ENCODE results near the gene CDK15.

The CDK15 gene

DNA sequence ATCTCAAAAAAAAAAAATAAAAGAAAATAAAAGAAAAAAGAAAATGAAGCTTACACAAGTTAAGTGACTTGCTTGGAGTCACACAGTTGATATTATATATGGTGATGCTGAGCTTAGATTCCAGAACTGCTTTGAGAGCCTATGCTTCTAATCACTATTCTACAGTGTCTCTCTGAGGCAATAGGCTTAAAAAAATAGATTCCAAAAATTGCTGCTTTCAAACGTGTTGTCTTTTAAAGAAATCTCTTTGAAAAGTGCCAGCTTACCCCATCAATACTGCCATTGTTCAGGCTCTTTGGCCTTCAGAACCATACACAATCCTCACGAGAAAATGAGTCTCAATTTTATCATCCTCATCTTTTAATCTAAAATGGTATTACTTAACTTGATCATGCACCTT is 102.6 kb downstream of the CDK15 start:
- DNase-seq (ENCODE audit: low read depth, low spot score) = no peak

DNA sequence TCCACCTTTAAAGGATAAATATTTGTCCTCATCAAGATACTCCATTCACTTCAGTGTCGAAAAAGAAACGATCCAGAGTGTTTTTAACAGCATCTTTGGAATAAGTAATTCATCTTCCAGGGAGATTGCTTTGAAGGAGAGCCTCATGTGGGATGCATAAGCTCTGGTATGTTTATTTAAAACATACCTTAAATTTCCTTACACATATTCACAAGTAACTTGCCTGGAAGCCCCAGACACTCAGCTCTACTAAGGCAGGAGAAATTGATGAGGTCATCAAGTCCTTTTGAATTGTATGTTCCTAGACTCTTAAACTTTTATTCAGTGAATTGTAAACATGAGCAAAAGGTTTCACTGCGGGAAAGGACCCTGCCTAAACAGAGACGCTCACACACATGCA is 103.0 kb downstream of the CDK15 start:
- DNase-seq (ENCODE audit: low read depth, low spot score) = peak; percentile 46

DNA sequence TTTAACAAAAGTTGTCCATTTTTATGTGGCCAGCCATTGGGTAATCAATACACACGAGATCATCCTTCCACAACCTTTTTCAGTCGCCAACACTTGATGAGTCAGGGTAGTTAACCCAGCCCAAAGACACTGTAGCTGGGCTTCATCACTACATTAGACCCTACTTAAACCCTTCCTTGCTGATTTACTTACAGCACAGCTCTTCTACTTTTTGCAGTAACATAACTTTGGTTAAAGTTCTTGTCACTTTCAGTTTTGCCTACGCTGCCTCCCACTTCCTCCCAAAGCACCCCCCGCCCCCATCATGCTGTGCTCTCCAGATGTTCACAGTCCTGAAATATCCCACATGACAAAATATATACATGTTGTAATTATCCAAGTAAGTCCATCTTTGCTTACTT is 103.6 kb downstream of the CDK15 start:
- DNase-seq (ENCODE audit: low read depth, low spot score) = peak; percentile 31

DNA sequence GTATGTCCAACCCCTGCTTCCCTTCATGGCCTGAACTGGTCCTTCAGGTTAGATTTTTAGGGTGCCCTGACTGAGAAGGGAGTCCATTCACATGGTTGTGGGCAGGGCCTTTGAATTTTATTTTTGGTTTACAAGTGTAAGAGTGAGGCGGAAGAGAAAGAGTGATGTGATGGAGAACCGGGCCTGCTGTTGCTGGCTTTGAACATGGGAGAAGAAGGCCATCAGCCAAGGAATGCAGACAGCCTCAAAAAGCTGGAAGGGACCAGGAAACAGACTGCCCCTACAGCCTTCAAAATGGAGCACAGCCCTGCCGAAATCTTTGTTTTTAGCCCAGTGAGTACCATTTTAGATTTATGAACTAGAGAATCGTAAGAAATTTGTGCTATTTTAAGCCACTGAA is 105.0 kb downstream of the CDK15 start:
- no peak for DNase-seq (ENCODE audit: low read depth, low spot score)

DNA sequence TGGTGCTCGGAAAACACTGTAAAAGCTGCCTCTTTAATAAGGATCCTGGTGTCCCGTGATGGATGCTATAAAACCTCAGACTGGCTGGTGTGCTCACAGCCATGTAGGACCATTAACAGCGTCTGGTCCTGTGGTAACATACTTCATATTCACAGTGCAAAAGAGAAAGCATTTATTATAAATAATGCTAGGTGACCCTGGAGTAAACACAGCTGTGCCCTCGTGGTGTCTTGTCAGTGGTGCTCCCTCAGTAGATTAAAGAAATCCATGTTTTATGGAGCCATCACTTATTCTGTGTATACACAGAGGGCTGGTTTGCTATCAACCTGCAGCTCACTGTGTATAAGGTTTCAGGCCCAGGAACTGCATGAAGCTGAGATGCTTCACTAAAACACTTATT is 106.9 kb downstream of the CDK15 start:
- DNase-seq (ENCODE audit: low read depth, low spot score) = no peak

DNA sequence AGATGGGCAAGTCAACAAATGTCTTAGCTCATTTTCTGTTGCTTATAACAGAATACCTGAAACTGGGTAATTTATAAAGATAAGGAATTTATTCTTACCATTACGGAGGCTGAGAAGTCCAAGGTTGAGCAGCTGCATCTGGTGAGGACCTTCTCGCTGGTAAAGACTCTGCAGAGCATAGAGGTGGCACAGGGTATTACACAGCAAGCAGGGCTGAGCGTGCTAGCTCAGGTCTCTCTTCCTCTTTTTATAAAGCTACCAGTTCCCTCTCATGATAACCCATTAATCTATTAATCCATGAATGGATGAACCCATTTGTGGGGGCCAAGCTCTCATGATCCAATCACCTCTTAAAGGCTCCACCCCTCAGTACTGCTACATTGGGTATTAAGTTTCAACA is 109.1 kb downstream of the CDK15 start:
- DNase-seq (ENCODE audit: low read depth, low spot score) = no peak

DNA sequence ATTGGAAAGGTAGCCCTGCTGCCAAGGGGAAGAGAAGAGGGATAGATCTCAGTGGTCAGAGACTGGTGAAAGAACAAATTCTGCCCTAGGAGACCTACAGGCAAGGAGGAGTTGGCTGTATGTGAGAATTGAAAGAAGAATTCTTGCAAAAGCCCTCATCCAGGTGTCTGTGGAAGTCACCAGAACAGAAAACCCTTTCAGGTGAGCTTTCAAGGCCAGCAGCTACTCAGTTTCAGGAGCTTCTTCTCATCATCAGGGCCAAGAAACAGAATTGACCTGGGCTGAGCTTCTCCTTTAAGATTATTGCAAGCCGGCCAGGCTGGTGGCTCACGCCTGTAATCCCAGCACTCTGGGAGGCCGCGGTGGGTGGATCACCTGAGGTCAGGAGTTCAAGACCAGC is 110.2 kb downstream of the CDK15 start:
- no peak for DNase-seq (ENCODE audit: low read depth, low spot score)

DNA sequence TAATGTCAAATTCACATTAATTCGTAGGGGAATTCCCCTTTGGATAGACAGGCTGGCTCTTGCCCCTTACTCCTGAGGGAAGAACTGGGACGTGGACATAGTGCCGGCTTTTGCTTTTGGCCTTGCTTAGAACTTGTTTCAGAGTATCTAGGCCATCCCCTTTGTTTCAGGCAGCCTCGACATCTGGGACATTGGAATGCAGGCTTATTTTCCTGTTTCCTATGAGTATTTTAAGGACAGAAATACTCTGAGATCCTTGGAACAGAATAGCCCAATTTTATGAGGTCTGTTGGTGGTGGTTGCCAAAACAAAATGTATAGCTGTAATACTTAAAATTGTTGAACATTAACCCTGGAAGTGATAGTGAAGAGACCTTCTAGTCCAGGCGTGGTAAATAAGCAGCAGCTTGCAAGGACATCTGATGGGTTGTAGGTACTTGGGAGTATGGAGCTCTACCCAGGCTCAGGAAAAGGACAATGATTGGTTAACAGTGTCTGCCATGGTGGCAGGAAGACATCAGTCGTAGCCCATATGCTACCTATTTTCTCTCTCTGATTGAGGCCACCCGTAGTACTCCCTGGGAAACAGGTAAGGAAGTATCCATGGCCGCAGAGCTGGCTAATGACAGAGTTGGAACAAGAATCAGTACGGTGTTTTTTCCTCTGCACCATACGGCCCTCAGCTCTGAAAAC is 112.4 kb downstream of the CDK15 start:
- DNase-seq (ENCODE audit: low read depth, low spot score) = no peak

DNA sequence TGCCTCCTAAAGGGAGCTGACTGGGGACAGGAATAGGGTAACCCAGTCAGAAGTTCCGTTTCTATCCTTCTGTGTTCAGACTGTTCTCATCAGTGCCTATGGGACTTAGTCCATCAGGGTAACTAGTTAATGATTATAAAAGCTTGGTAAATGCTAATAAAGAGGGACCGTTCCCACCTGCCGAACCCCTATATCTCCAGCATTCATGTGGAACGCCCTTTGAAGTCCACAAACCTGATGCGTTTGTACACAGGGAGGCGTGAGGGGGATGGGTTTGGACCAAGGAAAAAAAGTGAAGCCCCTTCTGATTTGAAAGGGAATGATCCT is 112.9 kb downstream of the CDK15 start:
- DNase-seq (ENCODE audit: low read depth, low spot score) = no peak

DNA sequence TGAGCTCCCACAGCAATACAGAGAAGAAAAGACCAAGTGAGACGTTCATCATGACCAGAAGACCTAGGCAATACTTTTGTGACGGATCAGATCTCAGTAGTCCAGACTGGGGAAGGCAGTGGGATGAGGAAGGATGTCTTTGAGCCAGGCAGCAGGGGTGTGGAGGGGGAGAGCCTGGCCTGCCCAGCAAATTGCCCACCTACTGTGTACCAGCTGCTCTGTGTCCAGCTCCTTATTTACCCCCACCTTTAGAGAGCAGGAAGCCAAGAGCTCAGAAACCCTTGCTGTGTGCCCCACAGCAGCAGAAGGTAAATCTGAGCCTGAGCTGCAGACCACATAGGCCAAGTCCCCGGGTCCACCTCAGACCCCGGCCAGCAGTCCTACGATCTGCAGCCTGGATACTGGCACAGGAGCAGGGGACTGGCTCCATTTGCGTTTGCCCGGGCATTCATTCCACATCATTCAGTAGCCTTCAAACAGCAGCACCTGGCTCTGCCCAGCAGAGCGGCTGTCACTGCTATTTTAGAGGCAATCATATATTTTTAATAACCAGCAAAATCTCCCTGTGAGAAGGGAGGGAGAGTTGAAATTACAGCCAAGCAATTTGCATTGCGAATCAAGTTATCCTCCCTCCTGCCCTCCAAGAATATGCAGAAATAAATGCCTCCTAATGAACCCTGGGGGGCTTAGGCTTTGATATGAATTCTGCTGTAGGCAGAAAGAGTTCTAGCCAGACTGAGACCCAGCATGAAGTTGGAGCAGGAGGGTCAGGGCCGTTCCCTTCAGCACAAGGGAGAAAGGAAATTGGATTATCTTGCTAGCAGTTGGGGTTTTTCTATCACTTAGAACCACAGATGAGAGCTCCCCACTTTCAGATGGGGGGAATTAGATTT is 117.3 kb downstream of the CDK15 start:
- no peak for DNase-seq (ENCODE audit: low read depth, low spot score)

DNA sequence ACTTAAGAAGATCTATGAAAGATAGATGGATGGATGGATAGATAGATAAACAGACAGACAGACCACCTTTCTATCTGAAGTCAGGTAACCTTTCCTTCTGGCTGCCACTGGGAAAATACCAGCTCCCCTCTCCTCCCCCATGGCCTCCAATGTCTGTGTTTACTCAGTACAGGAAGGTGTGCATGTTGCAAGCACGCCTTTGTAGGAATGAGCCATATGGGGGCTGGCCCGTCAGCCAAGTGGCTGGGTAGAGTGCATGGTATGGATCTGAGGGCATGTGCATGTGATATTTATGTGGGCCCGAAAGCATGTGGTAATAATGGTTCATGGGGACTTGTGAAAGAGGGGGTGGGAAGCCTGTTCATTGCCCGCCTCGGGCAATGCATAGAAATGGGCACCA is 118.1 kb downstream of the CDK15 start:
- DNase-seq (ENCODE audit: low read depth, low spot score) = no peak

DNA sequence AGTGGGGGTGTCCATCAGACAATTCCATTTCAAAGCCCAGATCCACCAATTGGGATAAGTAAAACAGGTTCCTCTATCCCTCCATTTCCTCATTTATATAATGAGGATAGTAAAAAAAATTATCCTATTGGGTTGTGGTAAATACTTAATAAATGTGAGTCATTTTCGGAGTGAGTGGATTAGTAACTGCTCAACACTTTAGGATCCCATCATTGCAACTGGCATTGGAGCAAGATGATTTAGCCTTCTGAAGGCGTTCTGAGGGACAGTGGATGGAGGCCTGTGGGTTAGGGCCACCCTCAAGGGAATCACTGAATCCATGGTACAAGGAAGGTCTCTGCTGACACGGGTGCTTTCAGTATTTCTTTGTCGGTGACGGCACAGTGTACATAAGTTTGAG is 118.7 kb downstream of the CDK15 start:
- no peak for DNase-seq (ENCODE audit: low read depth, low spot score)

DNA sequence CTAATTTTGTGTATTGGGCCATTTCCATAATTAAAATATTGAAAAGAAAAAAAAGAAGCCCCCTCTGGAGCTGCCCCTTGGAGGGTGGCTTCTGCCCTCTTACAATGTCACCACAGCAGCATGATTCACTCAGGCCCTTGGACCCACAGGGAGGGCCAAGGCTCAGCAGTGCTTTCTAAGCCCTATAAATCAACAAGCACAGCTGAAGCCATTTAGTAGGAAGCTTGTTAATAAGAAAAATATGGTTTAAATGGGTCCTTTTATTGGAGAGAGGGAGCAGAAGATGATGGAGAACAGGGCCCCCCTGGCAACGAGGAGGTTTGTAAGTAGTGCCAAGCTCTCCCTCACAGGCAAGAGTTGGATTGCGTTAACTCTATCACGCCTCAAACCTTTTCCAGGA is 119.7 kb downstream of the CDK15 start:
- DNase-seq (ENCODE audit: low read depth, low spot score) = no peak

DNA sequence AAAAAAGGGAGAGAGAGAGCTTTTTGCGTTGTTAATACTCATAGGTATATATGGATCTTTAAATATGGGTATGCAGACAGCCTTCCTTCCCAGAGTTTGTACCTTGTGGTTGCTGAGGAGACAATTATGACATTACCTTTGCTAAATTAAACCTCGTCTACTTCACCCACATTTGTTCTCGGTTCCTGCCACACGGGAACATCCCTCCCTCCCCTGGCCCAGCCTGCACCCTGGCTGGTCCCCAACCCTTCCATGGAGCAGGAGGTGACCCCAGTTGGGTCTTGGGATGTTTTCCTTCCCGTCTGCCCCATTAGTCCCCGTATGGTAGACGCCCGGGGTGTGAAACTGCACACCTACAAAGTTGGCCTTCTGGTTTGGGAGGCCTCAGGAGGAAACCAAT is 122.0 kb downstream of the CDK15 start:
- no peak for DNase-seq (ENCODE audit: low read depth, low spot score)

DNA sequence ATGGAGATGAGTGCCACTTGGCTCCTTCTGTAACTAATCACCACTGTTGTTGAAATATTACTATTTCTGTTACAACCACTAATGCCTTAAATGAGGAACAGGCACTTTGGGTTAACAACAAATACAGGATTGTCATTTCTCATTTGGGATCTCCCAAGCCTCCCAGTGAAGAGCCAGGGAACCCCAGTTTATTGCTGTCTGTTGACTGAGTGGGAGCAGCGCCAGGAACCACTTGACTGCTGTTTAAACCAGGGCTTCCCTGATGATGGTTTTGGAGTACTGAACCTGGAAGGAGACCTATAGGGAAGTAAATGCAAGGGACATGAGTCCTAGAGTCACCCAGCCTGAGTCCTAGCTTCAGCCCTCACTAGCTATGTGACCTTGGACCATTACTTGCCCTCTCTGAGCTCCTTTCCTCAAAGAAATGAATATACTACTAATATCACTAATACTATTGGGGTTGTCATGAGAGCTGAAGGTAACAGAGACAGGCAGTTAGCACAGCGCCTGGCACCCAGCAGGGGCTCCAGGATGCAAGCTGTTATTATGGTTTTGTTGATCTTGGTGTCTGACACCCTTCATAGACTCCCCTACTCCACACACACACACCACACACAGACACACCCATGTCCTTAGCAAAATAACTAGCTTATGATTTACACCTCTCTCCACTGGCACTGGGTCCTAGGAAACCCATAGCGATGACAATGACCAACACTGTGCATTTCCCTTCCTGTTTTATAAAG is 123.1 kb downstream of the CDK15 start:
- DNase-seq (ENCODE audit: low read depth, low spot score) = no peak

DNA sequence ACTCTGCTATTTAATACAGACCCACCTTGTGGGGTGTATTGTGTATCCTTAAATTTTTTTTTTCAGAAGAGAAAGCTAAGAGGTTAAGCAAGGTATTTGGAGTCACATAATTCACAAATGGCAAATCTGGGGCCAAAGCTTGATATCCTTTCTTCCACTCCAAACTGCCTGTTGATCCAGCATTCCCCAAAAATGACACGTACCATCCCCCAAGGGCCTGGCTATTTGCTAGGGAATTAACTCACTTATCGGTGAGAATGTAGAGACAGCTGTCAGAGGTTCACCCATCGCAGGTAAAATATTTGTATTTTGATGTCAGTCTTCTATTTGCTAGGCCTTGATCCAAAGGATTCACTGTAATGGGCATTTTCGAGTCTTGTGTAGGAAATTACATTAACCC is 123.7 kb downstream of the CDK15 start:
- no peak for DNase-seq (ENCODE audit: low read depth, low spot score)

DNA sequence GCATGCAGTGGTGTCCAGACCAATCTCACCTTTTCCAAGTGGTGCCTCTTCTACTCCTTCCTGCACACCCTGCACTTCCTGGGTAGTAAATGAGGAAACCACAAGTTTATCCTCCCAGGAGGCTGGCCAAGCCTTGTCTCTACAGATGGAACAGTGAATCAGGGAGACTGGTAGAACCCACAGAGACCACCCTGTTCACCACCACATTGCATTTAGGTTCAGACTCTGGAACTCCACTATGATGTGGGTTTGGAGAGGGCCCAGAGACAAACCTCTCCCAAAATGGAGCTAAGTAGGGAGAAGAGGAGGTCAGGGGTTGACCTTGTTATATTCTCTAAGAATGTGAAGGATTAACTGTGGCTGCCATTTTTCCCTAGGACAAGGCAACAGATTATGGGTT is 124.5 kb downstream of the CDK15 start:
- no peak for DNase-seq (ENCODE audit: low read depth, low spot score)

DNA sequence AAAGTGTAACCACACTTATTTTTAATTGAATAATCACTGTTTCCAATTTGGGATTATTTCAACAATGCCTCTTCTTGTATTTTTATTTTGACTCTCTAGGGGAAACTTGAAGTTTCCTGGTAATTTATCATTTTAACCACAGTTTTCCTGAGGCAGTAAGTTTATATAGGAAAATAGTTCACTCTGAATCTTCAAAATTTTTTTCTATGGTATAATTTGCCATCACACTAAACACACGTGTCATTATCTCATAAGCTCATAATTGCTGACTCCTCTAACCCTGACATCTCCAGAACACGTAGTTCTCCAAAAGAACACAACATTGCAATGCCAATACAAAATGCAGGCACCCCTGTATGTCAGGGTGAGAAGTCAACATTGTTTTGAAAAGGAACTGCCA is 125.1 kb downstream of the CDK15 start:
- DNase-seq (ENCODE audit: low read depth, low spot score) = no peak

DNA sequence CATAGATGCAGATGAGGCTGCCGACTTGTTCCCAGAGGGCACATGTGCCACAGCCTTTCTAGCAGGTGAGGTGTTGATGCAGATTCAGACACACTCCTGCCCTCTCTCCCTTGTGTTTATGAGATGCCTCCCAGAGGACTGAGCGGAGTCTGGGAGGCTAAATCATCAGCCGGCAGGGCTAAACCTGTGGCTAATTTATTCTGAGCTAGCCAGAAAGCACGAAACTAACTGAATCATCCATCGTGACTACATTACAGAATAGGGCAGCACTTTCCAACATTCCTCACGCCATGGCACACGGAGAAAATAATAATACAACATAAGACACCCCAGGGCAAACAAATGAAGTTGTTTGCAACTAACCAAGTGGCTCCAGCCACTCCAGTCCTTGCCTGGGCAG is 125.6 kb downstream of the CDK15 start:
- DNase-seq (ENCODE audit: low read depth, low spot score) = no peak

DNA sequence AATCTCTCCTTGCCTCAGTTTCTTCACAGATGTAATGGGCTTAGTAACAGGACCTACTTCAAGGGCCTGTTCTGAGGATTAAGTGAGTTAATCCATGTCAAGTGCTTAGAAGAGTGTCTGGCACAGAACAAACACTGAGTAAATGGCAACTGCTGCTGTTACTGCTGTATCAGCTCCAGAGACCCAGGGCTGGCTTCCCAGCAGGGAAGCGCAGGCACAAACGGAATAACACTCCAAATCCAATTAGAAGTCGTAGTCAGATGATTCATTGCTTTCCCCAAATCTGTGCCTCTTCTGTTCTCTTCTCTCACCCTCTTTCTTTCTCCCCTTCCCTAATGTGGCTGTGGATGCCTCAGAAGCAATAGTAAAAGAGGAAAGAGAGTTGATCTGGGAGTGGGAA is 126.2 kb downstream of the CDK15 start:
- DNase-seq (ENCODE audit: low read depth, low spot score) = no peak

DNA sequence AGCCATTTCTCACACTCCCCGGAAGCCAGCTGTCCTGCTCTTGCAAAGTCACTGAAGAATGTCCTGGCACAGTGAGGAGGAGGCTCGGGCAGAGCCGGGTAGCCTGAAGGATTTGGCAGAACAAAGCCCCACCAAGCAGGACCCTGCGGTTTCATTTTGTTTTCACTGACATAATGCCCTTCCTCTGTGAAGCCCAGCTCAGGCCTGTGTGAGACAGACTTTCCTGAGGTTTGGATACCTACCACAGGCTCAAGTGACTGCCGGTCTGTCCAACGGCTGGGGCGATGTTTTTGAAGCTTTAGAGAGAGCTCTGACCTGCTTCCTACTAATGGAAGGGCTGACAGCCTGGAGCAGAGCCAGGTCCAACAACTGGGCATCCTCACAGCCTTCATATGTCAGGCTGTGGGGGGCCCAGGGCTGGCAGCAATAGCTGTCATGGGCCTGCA is 127.5 kb downstream of the CDK15 start:
- DNase-seq (ENCODE audit: low read depth, low spot score) = no peak

DNA sequence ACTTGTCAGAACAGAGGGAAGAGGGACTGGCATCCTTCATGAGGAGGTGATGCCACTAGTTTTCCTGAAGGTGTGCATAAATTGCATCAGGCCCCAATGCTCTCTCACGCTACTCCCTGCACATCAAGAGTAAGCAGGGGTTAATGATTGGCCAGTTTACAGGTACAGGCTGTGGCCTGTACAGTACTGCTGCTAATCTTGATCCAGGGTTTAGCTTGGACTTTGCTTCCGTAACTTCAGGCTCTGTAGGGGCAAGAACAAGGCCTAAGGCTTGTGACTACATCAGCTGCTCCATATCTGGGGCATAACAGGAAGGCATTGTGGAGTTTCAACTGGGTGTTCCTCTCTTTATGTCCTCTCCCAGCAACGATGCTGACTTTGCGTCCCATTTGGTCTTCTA is 130.5 kb downstream of the CDK15 start:
- no peak for DNase-seq (ENCODE audit: low read depth, low spot score)

DNA sequence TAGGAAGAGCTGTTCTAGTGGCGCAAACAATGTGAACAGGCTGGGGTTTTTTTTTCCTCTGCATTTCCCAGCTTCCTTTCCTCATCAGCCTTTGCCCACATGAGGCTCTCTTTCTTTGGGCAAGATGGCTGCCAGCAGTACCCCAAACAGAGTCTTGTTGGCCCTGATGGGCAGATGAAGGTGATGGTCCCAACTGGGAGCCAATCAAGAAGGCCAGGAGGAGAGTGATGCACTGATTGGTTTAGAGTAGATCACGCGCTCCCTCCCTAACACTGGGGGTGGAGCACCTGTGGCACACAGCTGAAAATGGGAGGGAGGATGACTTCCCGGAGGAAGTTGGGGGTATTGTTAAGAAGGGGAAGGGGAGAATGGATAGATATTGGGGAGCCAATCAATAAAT is 131.0 kb downstream of the CDK15 start:
- no peak for DNase-seq (ENCODE audit: low read depth, low spot score)
